Measurements from ENCODE around the gene DMPK.
A peak's percentile ranks its signal among the peaks of the same experiment; 100 is the strongest.
"Not testable (repeated sequence)": the region's sequence is repeated elsewhere in the genome, so short reads cannot be mapped to it uniquely, and the experiment has no call there.

Gene DMPK

DNA sequence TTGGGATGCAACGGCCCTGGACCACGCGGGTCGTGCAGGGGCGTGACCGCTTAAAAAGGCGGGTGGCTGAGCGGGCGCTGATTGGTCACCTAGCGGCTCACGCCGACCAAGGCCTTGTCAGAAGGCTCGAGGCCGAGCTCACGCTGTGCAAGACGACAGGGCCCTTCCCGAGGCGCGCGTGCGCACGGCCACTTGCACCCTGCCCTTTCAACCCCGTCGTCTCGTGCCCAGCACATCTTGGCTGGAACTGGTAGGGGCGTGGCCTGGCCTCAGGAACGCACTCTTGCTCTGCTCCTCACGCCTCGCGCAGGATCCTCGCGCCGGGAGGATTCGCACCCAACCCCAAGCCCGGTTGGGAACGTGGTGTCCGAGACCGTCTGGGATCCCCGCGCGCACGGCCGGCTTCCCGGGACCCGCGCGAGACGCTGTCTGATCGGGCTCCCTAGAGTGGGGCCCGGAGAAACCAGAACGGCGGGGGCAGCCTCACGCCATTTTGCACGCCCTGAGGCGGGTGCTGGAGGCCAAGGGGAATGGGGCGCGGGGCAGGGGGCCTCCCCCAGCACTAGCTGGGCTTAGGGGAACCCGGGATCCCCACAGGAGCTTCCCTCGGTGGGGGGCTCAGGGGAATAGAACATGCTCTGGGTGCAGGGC, 49.0 kb downstream of the DMPK start, which contains the start of gene MEIOSIN:
Gene MEIOSIN, plus strand, starts transcription at position 280 of the 651 bp plus-strand sequence. CDS start 1,938 bp downstream, outside the sequence.
- no peak for DNase-seq

DNA sequence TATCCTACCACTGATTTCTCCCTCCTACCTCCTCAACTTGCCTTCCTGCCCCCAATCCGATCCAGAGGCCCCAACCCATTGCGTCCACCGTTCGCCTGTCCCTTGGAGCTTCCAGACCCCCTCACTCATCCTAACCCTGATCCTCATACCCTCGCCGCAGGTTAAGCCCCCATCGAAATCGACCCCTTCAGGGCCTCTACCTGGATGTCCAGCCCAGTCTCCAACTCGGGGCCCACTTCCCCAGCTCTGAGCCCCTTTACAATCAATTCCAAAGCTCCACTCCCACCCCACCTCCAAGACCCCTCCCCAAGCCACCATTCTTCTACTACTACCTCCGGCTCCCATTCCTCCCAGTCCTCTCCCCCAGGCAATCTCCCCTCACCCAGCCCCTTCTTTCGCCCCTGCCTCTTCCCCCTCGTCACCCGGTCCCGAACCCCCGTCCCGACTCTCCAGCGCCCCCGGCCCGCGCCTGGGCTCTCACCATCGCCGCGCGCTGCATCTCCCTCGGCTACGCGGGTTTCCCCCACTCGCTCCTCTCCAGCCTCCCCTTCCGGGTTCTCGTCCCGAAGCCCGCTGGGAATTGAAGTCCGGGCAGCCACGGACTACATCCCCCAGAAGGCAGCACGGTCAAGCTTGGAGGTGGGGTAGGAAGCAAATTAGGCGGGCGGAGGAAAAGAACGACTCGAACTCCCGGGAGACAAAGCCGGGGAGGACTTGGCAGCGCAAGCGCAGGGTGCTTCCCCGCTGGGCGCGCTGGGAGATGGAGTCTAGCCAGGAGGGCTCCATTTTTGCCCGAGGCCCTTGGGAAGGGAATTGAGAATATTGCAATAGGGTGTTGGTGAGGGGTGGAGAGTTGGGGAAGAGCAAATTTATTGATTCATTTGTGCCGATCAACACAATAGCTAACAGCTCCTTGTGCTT, 51.7 kb downstream of the DMPK start, which contains the start of gene FBXO46:
Gene FBXO46, minus strand, starts transcription at position 529 of the 921 bp plus-strand sequence. CDS start 17,401 bp downstream, outside the sequence.
- peak; percentile 98 for DNase-seq

DNA sequence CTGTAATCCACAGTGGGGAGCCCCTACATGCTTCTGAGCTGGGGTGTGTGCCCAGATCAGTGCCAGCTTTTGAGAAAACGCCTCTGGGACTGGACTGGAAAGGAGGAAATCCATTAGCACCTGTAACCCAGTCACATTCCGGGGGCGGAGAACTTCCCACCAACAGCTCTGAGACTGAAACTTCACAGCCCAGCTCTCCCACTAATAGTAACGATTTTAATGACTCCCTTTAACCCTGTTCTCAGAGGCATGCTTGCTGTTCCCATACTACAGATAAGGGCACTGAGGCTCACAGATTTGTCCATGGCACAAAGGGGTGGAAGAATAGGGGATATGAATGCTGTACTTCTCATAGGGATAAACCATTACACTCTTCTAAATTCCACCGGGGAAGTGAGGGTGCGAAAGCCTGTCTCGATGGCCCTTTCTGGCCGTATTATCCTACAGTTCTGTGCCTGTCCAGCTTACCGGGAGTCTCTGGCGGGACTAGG, 52.4 kb downstream of the DMPK start:
- no peak for DNase-seq

DNA sequence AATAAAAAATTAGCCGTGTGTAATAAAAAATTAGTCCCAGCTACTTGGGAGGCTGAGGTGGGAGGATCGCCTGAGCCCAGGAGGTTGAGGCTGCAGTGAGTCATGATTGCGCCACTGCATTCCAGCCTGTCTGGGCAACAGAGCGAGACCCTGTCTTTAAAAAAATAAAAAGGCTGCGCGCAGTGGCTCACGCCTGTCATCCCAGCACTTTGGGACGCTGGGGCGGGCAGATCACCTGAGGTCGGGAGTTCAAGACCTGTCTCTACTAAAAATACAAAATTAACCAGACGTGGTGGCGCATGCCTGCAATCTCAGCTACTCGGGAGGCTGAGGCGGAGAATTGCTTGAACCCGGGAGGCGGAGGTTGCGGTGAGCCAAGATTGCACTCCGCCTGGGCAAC, 53.6 kb downstream of the DMPK start:
- not testable (repeated sequence) for DNase-seq

DNA sequence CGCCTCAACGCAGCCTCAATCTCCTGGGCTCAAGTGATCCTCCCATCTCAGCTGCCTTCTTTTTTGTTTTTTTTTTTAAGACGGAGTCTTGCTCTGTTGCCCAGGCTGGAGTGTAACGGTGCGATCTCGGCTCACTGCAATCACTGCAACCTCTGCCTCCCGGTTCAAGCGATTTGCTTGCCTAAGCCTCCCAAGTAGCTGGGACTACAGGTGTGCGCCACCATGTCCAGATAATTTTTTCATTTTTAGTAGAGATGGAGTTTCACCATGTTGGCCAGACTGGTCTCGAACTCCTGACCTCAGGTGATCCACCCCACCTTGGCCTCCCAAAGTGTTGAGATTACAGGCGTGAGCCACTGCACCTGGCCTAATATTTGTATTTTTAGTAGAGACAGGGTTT, 62.2 kb downstream of the DMPK start:
- DNase-seq: not testable (repeated sequence)
